Measurements from ENCODE around the gene NKAIN2. TPM values are rescaled to one million over a fixed set of nuclear protein-coding genes. Genes with fewer than 3 reads are reported as not detected.

NKAIN2 gene
- total RNA-seq, 2 experiments from 2014 or later: not detected

DNA sequence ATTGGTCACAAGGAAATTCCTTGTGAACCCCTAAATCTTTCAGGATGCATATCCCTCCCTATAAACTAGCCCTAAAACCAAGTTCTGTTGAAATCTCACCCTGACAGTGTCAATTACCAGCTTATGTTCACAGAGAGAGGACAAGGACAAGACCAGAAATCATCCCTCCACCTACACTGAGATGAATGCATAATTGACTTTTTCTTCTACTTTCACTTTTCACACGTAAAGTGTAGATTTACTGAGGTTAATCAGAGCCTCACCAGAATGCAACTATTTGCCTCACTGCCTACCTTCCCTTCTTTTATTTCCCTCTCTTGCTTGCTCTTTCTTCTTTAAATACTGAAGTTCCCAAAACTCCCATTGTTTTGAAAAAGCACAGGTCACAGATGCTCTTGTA lies 15.3 kb upstream of the NKAIN2 start:
- no peak for DNase-seq
- no peak overlapping the region for H3K27ac Mint-ChIP-seq
- no peaks in the 10 kb centered on the region for H3K36me3 Mint-ChIP-seq (ENCODE audit: low read depth)
- no peaks in the 10 kb centered on the region for H3K9me3 Mint-ChIP-seq (ENCODE audit: low read depth)
- peaks cover 4% of the 10 kb centered on the region for H3K4me1 Mint-ChIP-seq
- intact Hi-C loops (cut with DNase I, micrococcal nuclease): no loop called here
- no peak for ATAC-seq
- H3K4me3 Mint-ChIP-seq: no peak overlapping the region
- POLR2A ChIA-PET: no interaction called here
- peaks cover 7% of the 10 kb centered on the region for H3K27me3 Mint-ChIP-seq
- CTCF ChIA-PET: interaction anchor here (1.3 kb wide), 1 partner anchor 14 kb away, joined by 4 read pairs; no protein-coding TSS in a partner anchor

DNA sequence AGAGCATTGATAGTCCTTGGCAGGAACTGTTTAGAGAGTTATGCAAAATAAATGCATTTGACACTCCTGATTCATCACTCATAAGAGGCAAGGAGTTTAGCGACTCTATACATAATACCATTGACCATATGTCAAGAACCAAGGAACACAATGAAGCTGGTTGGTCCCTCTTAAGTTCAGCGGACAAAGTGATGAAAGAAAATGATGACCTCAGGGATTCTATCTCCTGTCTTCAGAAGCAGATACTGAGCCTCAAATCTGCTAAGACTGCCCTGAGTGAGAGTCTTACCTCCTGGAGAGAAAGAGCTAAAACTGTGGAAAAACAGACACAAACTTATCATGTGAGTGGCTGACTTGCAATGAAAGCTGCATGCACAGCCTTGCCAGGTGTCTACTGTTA lies 9.5 kb upstream of the NKAIN2 start:
- Mint-ChIP-seq H3K4me3 (no peak overlapping the region), H3K27ac (no peak overlapping the region), H3K36me3 (ENCODE audit: low read depth) (no peaks in the 10 kb centered on the region), H3K4me1 (no peaks in the 10 kb centered on the region), H3K9me3 (ENCODE audit: low read depth) (no peaks in the 10 kb centered on the region), H3K27me3 (no peaks in the 10 kb centered on the region)
- ChIA-PET POLR2A (no interaction called here), CTCF (no interaction called here)
- no peak for DNase-seq
- no peak for ATAC-seq
- intact Hi-C loops (cut with DNase I, micrococcal nuclease): no loop called here

- Mint-ChIP-seq H3K27me3 (no peaks in the 10 kb centered on the region), H3K9me3 (ENCODE audit: low read depth) (no peaks in the 10 kb centered on the region), H3K27ac (no peak overlapping the region), H3K4me1 (no peaks in the 10 kb centered on the region), H3K4me3 (no peak overlapping the region), H3K36me3 (ENCODE audit: low read depth) (no peaks in the 10 kb centered on the region)
- DNase-seq: no peak
- CTCF ChIA-PET: no interaction called here
- intact Hi-C loops (cut with DNase I, micrococcal nuclease): no loop called here
- POLR2A ChIA-PET: no interaction called here
- ATAC-seq: no peak
Observed at GRCh38 chr6:123794799-123795198, 8.9 kb upstream of the NKAIN2 start.

- CTCF ChIA-PET: interaction anchor here (0.7 to 1.0 kb wide), 3 partner anchors 10 to 1313 kb away, joined by 3 read pairs; no protein-coding TSS in a partner anchor
- H3K27ac Mint-ChIP-seq: no peak overlapping the region
Observed at GRCh38 chr6:123801067-123801466, 2.6 kb upstream of the NKAIN2 start.

DNA sequence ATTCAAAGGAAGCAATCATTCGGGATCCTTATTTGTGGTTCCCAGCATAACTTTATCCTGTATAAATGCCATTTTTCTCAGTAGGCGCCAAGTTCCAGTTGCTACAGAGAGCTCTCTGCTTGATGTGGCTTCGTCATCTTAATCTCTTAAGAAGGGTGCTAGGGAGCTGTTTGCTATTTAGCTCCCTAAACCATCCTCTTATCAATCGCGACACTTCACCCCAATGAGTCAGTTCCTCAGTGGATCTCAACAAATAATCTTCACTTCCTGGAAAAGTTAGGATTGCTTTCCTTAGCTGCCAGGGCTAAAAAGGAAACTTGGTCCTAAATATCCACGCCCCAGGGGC lies 1.3 kb upstream of the NKAIN2 start:
- H3K27ac Mint-ChIP-seq: no peak overlapping the region
- POLR2A ChIA-PET: no interaction called here
- H3K27me3 Mint-ChIP-seq: peaks cover 35% of the 10 kb centered on the region
- no peak overlapping the region for H3K4me3 Mint-ChIP-seq
- H3K4me1 Mint-ChIP-seq: peaks cover 12% of the 10 kb centered on the region
- intact Hi-C loops (cut with DNase I, micrococcal nuclease): loop anchor here (1.0 to 10.0 kb wide), 5 partner anchors 992 to 1312 kb away; no protein-coding TSS in a partner anchor
- no peaks in the 10 kb centered on the region for H3K9me3 Mint-ChIP-seq (ENCODE audit: low read depth)
- H3K36me3 Mint-ChIP-seq (ENCODE audit: low read depth): no peaks in the 10 kb centered on the region
- CTCF ChIA-PET: interaction anchor here (0.6 to 1.2 kb wide), 8 partner anchors 9 to 1310 kb away, joined by 3 to 7 read pairs (median 4); no protein-coding TSS in a partner anchor
- ATAC-seq (peak; percentile 13), DNase-seq (no peak)

More at GRCh38 chr6:123801067-123801466, 2.6 kb upstream of the NKAIN2 start:
- Mint-ChIP-seq H3K27me3 (peaks cover 31% of the 10 kb centered on the region), H3K4me3 (no peak overlapping the region), H3K9me3 (ENCODE audit: low read depth) (no peaks in the 10 kb centered on the region), H3K36me3 (ENCODE audit: low read depth) (no peaks in the 10 kb centered on the region), H3K4me1 (peaks cover 12% of the 10 kb centered on the region)
- intact Hi-C loops (cut with DNase I, micrococcal nuclease): loop anchor here (5.0 to 10.0 kb wide), 2 partner anchors 994 to 996 kb away; no protein-coding TSS in a partner anchor
- no peak for DNase-seq
- no peak for ATAC-seq
- POLR2A ChIA-PET: no interaction called here

DNA sequence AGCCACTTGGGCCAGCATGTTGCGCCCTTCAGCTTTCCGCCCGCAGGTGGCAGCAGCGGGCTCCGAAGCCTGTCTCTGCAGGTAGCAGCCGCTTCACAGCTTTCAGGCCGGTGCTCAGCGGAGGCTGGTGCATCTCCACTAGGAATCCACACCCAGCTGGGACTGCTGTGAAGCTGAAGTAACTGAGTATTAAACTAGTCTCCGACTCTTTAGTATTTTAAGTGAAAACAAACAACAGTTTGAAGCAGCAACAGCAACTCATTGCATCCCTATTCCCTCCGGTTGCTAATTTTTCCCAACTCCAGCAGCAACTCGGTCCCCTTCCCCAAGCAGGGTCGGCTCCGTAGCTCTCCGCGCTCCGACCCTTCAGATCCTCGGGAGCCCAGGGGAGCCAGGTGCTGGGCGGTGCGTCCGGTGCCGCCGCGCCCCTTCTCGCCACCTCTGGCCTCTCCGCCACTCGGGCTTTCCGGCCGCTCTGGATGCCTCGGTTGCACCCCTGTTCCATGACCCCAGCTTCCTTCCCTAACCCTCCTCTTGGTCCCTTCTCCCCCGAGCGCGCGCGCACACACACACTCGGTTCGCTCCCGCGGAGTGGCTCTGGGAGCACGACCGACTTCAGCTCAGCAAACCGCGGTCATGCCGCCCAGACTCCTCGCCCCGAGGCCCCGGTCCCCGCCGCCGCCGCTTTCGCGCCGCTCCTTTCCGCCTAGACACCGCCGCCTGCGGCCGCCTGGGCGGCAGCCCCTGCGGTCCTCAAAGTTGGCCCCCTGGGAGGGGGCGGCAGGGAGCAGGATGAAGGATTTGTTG lies 765 bp upstream of the NKAIN2 start:
- POLR2A ChIA-PET: no interaction called here
- DNase-seq (peak; percentile 85), ATAC-seq (peak; percentile 92)
- no peaks in the 10 kb centered on the region for H3K36me3 Mint-ChIP-seq (ENCODE audit: low read depth)
- H3K9me3 Mint-ChIP-seq (ENCODE audit: low read depth): no peaks in the 10 kb centered on the region
- peak overlapping the region; percentile 38 for H3K4me3 Mint-ChIP-seq
- H3K27ac Mint-ChIP-seq: no peak overlapping the region
- CTCF ChIA-PET: interaction anchor here (0.6 to 1.2 kb wide), 7 partner anchors 8 to 1309 kb away, joined by 3 to 7 read pairs (median 4); no protein-coding TSS in a partner anchor
- peaks cover 38% of the 10 kb centered on the region for H3K27me3 Mint-ChIP-seq
- intact Hi-C loops (cut with DNase I, micrococcal nuclease): loop anchor here (1.0 to 10.0 kb wide), 5 partner anchors 992 to 1311 kb away; no protein-coding TSS in a partner anchor
- H3K4me1 Mint-ChIP-seq: peaks cover 12% of the 10 kb centered on the region

GRCh38 chr6:123804014-123804786 lies 535 bp downstream of the NKAIN2 start:
- H3K36me3 Mint-ChIP-seq (ENCODE audit: low read depth): no peaks in the 10 kb centered on the region
- ChIA-PET CTCF (no interaction called here), POLR2A (no interaction called here)
- ATAC-seq: no peak
- intact Hi-C loops (cut with DNase I, micrococcal nuclease): loop anchor here (5.0 to 10.0 kb wide), 2 partner anchors 991 to 993 kb away; no protein-coding TSS in a partner anchor
- peak overlapping the region; percentile 47 for H3K4me3 Mint-ChIP-seq
- peak; percentile 25 for DNase-seq
- H3K4me1 Mint-ChIP-seq: peaks cover 12% of the 10 kb centered on the region
- H3K27ac Mint-ChIP-seq: no peak overlapping the region
- peaks cover 38% of the 10 kb centered on the region for H3K27me3 Mint-ChIP-seq
- H3K9me3 Mint-ChIP-seq (ENCODE audit: low read depth): no peaks in the 10 kb centered on the region

GRCh38 chr6:123804787-123805540 lies 1.3 kb downstream of the NKAIN2 start:
- POLR2A ChIA-PET: no interaction called here
- no peak overlapping the region for H3K27ac Mint-ChIP-seq
- intact Hi-C loops (cut with DNase I, micrococcal nuclease): loop anchor here (5.0 to 10.0 kb wide), 2 partner anchors 990 to 992 kb away; no protein-coding TSS in a partner anchor

GRCh38 chr6:123805921-123806320 lies 2.3 kb downstream of the NKAIN2 start:
- CTCF ChIA-PET: no interaction called here
- no peak for ATAC-seq
- intact Hi-C loops (cut with DNase I, micrococcal nuclease): loop anchor here in 1 of 2 experiments (10.0 kb wide), 1 partner anchor 989 kb away; no protein-coding TSS in a partner anchor
- no peak for DNase-seq
- no peak overlapping the region for H3K4me3 Mint-ChIP-seq
- no peaks in the 10 kb centered on the region for H3K9me3 Mint-ChIP-seq (ENCODE audit: low read depth)
- H3K36me3 Mint-ChIP-seq (ENCODE audit: low read depth): no peaks in the 10 kb centered on the region
- H3K4me1 Mint-ChIP-seq: peaks cover 12% of the 10 kb centered on the region
- H3K27me3 Mint-ChIP-seq: peaks cover 37% of the 10 kb centered on the region
- POLR2A ChIA-PET: no interaction called here
- H3K27ac Mint-ChIP-seq: no peak overlapping the region

More at GRCh38 chr6:123804787-123805540, 1.3 kb downstream of the NKAIN2 start:
- CTCF ChIA-PET: no interaction called here
- ATAC-seq (no peak), DNase-seq (no peak)
- peaks cover 38% of the 10 kb centered on the region for H3K27me3 Mint-ChIP-seq
- H3K4me3 Mint-ChIP-seq: no peak overlapping the region
- no peaks in the 10 kb centered on the region for H3K36me3 Mint-ChIP-seq (ENCODE audit: low read depth)
- H3K4me1 Mint-ChIP-seq: peaks cover 12% of the 10 kb centered on the region
- no peaks in the 10 kb centered on the region for H3K9me3 Mint-ChIP-seq (ENCODE audit: low read depth)

GRCh38 chr6:123806561-123806960 lies 2.9 kb downstream of the NKAIN2 start:
- no peak overlapping the region for H3K4me3 Mint-ChIP-seq
- peaks cover 34% of the 10 kb centered on the region for H3K27me3 Mint-ChIP-seq
- no peak for DNase-seq
- peaks cover 12% of the 10 kb centered on the region for H3K4me1 Mint-ChIP-seq
- intact Hi-C loops (cut with DNase I, micrococcal nuclease): loop anchor here in 1 of 2 experiments (10.0 kb wide), 1 partner anchor 988 kb away; no protein-coding TSS in a partner anchor
- ChIA-PET POLR2A (no interaction called here), CTCF (no interaction called here)
- H3K36me3 Mint-ChIP-seq (ENCODE audit: low read depth): no peaks in the 10 kb centered on the region
- H3K9me3 Mint-ChIP-seq (ENCODE audit: low read depth): no peaks in the 10 kb centered on the region
- ATAC-seq: no peak
- no peak overlapping the region for H3K27ac Mint-ChIP-seq

DNA sequence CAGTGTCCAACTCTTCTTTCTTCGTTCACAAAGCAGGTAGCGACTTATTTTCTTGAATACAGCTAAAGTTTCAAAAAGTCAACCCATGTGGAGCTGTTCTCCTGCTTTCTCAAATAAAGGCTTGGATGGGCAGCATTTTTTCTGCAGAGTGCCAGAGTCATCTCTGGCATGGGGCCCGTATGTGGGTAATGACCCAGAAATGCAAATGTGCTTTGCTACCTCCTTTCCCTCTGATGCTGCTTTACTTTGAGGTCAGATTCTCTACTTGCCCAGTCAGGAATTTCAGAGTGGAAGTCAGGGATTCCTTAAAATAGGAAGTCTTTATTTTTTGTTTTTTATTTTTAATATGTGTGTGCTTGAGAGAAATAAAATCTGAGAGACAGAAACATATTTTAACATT lies 4.9 kb downstream of the NKAIN2 start:
- Mint-ChIP-seq H3K4me3 (no peak overlapping the region), H3K36me3 (ENCODE audit: low read depth) (no peaks in the 10 kb centered on the region), H3K27ac (no peak overlapping the region), H3K4me1 (peaks cover 7% of the 10 kb centered on the region), H3K27me3 (peaks cover 23% of the 10 kb centered on the region), H3K9me3 (ENCODE audit: low read depth) (no peaks in the 10 kb centered on the region)
- no peak for DNase-seq
- intact Hi-C loops (cut with DNase I, micrococcal nuclease): loop anchor here in 1 of 2 experiments (10.0 kb wide), 1 partner anchor 986 kb away; no protein-coding TSS in a partner anchor
- no peak for ATAC-seq
- CTCF ChIA-PET: no interaction called here
- POLR2A ChIA-PET: no interaction called here

All from activated CD4-positive, alpha-beta T cell treated with anti-CD3 and anti-CD28 coated beads for 36 hours (primary cell).